HG02870 (cell line): ENCODE data around the gene PCSK4.
"Not testable (repeated sequence)": the region's sequence is repeated elsewhere in the genome, so short reads cannot be mapped to it uniquely, and the experiment has no call there.

ENCODE experiments used
- ATAC-seq: cut with Tn5 transposase; IDR thresholded peaks from one replicate; pipeline ENCODE4 v1.9.1; 2021; ENCODE audit warnings: mild to moderate bottlenecking, moderate library complexity; ENCODE audit not compliant: unreplicated experiment

Gene PCSK4

DNA sequence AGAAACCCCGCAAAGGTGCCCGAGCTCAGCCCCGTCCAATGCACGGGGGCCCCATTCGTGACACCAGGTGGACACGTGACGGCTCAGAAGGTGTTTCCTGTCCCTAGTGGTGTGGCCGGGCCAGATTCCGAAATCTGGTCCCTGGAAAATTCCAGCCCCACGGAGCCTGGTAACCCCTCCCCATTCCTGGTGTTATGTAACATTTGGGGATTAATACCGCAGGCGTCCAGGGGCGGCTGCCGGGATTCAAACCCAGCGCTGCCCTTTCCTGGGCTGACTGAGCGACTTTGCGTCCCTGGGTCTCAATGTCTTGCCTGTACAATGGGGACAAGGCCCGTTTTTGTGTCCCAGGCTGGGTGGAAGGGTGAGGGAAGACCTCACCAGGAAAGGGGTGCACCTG, 32.7 kb upstream of the PCSK4 start:
- no peak for ATAC-seq

DNA sequence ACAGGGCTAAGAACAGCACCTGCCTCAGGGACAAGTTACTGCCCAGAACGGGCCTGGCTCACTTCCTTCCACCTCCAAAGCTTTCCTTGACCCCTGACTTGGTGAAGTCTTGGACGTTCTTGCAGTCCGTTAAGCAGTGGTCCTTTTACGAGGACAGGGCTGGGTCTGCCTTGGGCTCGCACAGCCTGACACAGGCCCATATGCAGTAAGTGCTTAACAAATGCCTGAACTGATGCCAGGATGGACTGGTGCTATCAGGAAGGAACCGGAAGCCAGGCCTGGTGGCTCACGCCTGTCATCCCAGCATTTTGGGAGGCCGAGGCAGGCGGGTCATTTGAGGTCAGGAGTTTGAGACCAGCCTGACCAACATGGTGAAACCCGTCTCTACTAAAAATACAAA, 31.9 kb upstream of the PCSK4 start:
- ATAC-seq = no peak

DNA sequence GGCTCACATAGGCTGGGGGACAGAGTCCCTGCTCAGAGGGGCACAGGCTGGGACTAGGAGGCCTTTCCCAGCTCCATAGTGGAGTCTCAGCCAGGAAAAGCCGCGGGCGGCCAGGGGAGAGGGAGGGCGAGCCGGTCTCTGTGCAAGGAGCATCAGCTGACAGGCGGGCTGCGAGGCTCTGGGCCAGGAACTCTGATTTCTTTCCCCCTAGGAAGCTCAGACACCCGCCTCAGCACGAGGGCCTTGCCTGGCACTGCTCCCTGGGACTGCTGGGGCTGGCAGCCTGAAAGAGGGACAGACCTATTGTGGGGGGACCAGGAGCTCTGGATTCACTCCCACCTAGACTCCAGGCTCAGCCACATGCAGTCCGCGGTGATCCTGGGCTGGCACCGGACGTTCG, 31.5 kb upstream of the PCSK4 start:
- no peak for ATAC-seq

DNA sequence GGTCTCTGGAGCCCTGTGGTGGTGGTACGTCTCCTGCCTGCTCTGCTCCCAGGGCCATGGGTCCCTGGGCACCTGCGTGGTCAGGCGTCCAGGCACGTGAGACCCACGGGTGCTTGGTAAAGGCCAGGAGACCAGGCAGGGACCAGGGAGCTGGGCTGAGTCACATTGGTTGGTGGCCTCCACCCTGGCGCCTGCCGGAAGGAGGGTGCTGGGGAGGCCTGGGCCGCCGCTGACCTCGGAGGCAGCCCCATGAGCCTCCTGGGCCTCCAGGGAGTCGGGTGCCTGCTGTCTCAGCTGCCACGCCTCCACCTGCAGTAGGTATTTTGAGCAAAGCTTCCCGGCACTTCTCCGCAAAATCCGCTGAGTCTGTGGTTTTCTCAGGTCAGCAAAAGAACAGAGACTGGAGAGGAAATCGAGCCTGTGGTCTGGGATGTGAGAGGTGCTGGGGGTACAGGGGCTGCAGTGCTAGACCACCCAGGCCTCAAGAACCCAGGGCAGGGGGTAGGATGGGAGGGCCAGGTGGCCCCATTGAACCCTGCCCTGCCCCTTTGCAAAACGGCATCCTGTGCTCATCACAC, 30.1 kb upstream of the PCSK4 start:
- no peak for ATAC-seq

DNA sequence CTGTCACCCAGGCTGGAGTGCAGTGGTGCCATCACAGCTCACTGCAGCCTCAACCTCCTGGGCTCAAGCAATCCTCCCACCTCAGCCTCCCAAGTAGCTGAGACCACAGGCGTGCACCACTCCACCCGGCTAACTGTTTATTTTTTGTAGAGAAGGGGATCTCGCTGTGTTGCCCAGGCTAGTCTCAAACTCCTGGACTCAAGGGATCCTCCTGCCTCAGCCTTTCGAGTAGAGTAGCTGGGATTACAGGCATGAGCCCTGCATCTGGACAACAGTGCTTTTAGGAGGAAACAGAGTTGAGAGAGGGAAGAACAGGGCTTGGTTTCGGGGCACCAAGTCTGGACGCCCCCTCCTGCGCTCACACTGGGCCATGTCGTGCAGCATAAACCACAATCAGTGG, 29.7 kb upstream of the PCSK4 start:
- not testable (repeated sequence) for ATAC-seq

DNA sequence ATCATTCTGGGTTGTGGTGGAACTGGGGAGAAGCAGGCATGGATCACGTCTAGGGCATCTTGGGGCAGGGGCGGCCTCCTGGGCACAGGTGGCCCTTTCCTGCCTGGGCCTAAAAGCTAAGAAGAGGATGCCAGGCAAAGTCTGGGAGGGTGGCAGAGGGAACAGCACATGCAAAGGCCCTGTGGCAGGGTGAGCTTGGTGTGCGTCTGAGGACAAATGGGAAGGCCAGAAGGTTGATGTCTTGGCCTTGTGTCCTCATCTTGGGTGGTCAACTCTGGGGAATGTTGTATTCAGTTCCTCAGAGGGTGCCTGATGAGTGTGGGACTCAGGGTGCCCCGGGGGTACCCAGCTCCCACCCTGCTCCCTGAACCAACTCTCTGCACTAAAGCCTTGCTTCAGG, 28.3 kb upstream of the PCSK4 start:
- no peak for ATAC-seq

DNA sequence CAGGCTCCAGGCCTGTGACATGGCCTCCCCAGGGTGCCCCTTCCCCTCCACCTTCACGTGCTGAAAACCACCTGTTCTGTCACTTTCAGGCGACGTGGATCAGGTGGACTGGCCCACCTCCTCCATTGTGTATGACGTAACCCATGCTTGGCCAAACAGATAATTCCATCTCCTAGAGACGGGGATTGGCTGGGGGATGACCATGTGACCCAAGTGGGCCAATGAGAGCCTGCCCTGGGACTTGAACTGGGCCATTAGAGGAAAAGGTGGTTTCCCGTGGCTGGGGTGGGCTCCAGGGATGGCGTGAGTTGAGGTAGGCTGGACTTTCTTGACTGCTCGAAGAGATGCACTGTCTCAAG, 26.2 kb upstream of the PCSK4 start:
- no peak for ATAC-seq

DNA sequence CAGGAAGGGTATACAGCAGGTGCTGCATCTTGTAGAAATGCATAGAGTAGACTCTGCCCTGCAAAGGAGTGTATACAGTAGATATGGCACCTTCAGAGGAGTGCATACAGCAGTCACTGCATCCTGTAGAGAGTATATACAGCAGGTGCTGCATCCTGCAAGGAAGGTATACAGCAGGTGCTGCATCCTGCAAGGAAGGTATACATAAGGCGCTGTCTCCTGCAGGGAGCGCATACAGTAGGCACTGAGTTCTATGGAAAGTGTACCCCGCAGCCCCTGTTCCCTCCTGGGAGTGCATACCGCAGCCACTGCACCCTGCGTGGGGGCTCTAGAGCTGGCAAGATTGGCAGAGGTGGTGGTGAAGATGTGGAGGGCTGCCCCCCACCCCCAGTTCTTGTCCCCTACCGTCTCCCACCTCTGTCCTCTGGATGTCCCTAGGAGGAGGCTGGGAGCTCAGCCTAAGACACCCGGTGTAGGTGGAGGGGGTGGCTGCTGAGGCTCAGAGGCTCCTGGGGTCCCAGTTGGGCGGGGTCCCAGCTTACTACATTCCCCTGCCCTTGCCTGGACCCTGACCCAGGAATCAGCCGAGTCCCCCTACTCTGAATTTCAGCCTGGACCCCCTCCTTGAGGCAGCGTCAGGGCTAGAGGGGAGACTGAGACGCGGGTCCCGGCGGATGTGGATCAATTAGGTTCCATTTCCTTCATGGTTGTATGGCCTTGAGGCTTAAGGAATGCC, 25.0 kb upstream of the PCSK4 start:
- ATAC-seq = no peak

DNA sequence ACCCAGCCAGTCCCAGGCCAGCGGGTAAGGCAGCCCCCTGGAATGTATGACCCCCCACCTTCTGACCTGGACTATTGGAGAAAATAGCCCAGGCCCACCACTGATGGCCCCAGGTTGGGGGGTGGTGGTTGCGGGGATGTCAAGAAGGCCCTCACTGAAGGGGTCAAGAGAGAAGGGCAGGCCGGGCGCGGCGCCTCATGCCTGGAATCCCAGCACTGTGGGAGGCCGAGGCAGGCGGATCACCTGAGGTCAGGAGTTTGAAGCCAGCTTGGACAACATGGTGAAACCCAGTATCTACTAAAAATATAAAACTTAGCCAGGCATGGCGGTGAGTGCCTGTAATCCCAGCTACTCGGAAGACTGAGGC, 24.1 kb upstream of the PCSK4 start:
- ATAC-seq = no peak

DNA sequence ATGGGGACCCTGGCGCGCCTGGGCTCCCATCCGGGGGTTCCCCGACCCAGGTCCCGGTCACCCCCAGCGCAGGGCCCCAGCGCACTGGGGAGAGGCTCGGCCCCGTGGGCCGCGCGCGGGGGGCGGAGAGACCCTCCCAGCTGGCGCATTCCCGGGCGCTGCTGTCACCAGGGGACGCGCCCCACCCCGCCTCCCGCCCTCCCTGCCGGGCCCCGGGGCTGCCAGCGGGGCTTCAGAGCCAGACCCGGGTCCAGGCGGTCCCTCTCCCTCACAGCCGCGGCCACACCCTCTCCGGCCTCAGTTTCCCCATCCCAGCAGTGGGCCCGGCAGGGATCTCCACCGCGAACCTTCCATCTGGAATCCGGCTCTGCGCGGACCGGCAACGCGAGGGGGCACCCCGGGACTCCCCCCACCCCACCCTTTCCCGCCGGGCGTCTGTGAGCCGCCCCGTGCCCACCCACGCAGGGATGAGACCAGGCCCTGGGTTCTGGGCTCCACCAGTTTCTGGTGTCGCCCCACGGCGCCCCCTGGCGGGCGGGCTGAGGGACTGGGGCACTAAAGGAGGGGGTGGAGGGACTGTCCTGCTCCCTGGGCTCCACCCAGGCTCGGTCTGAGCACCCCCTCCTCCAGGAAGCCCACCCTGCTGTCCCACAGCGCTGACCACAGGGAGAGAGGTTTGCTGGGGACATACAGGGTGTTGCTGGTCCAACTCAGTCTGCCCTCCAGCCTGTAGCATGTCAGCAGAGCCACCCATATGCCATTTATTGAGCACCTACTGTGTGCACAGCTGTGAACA, 23.5 kb upstream of the PCSK4 start:
- ATAC-seq = no peak

DNA sequence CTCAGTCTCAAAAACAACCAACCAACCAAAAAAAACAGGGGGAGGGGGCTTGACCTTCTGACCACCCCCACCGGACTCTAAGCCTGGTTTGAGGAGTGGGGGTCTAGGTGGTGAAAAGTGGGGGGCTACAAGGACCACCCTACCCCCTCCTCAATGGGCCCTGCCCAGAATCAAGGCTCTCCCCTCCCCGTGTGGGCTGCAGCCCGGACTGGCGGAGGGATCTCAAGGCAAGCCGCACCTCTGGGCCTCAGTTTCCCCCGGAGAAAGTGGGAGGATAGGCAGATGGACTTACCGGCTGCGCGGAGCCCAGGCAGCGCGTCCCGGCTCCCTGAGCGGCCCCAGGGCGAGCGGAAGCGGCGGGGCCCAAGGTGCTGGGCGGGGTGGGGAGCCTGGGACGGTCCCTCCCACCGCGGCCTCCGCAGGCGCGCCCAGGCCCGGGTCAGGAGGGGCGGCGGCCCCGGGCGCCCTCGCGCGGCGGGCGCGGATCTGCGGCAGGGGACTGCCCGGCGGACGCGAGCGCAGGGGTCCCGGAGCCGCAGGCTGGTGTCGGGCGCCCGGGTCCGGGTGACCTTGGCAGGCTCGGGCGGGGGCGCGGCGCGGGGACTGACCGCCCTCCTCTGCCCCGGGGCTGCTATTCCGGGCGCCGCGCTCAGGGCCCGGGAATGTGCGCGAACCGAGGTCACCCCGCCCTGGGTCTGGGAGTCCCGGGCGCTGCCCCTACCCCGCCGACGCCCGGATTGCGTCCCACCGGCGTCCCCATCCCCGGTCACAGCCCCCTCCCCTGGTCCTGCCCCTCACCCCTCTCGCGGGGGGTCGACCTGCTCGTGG, 22.7 kb upstream of the PCSK4 start, which contains the start of gene ADAMTSL5:
Gene ADAMTSL5 (minus strand): TSS at position 349 of the 828 bp plus-strand sequence. CDS start 2,076 bp downstream, outside the sequence.
- no peak for ATAC-seq

DNA sequence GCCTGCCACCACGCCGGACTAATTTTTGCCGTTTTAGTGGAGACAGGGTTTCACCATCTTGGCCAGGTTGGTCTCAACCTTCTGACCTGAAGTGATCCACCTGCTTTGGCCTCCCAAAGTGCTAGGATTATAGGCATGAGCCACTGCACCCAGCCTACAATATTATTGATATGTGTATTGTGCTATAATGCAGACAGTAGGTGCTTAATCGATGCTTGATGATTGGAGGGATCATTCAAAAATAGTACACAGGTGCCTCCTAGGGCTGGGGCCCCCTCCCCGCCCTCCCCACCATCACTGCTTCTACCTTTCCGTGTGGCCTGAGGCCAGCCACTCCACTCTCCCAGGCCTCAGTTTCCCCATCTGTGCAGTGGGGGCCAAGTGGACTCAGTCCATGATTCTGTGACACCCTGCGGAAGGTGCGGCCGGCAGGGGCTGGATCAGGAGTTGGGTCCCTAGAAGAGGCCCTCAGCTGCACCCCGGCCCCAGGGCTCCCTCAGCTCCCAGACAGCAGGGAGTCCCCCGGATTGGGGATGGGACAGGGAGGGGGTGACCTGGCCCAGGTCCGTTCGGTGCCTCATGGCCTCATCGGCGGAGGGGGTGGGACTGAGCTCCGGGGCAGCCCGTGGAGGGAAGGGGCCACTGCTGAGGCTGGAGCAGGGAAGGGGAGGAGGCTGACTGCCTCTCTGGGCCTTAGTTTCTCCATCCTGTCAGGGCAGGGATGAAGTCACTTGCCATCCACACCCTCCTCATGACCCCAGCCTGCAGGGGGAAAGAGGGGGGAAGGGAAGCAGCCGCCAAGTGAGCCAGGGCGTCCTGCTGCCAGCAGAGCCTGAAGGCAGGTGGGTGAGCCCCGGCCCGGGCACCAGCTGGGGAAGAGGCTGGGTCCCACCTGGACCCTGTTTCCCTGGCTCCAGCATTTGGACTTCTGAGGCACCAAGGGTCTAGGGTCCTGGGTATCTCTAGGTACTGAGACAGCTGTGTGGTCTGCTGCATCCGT, 21.5 kb upstream of the PCSK4 start:
- ATAC-seq = no peak

DNA sequence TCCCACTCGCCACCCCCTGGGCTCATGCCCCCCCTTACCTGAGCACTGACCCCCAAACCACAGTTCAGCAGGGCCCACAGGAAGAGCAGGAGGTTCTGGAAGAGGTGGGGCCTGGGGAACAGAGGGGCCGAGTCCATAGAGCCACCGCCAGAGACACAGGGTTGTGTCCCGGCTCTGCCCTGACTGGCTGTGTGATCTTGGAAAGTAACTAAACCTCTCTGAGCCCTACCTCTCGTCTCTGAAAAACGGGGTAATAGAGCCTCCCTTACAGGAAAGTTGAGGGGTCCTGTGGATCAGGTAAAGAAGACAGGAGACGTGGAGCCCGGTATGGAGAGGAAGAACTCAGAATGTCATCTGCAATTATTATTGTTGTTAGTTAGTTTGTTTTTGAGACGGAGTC, 20.7 kb upstream of the PCSK4 start:
- ATAC-seq = no peak

DNA sequence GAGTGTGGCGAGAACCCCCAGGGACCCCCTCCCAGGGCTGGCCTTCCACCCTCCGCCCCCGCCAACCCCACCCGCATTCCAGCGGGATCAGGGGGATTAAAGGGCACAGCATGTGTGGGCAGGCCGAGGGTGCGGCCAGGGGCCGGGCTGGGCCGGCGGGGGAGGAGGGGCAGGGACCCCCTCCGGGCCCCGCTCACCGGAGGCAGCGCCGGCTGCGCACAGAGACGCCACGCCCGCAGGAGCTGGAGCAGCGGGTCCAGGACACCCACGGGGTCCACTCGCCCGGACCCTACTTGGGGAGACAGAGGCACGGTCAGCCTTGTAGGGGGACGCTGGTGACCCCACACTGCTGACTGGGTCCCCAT, 20.3 kb upstream of the PCSK4 start:
- ATAC-seq = no peak

DNA sequence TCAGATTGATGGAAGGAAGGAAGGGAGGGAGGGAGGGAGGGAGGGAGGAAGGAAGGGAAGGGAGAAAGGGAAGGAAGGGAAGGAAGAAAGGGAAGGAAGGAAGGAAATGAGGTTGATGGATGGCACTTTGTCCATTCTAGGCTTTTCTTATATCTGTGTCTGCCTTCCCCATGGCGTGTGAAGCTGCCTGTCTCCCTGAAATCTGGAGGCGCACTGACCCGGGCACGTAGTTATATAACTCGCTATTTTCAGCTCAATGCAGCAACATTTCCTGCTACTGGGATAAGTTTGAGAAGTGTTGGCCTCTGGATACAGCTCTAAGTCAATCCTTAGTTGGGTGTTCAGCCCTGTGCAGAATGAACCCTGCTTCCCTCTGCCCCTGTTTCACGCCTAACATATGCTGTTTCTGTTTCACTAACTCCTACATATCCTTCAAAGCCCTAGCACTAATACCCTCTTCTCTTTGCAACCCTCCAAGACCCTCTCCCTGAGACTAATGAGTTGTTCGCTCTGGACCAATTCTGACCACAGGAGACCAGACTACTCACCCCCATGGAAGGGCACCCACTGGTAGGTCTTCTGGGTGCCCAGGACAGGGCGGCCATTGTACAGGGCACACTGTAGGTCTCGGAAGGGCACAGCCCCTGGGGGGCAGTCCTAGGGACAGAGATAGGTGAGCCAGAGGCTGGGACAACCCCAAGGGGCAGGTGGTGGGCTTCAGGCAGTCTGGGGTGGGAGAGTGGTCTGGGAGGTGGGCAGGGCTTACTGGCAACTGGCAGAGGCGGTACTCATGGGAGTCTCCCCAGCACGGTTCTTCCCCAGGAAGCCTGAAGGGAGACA, 19.7 kb upstream of the PCSK4 start:
- ATAC-seq = no peak

DNA sequence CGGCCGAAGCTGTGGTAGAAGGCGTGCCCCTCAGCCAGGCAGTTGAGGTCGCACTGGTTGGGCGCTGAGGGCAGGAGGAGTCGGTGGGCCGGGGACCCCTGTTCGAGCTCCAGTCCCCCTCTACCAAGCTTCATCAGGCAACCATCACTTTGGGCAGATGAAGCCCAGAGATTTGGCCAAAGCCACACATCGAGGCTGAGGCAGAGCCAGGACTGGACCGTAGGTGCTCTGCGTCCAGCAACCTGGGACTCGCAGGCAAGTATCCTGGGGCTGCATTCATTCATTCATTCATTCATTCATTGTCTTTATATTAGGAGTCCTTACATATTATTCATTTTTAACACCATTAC, 18.3 kb upstream of the PCSK4 start:
- ATAC-seq = no peak

DNA sequence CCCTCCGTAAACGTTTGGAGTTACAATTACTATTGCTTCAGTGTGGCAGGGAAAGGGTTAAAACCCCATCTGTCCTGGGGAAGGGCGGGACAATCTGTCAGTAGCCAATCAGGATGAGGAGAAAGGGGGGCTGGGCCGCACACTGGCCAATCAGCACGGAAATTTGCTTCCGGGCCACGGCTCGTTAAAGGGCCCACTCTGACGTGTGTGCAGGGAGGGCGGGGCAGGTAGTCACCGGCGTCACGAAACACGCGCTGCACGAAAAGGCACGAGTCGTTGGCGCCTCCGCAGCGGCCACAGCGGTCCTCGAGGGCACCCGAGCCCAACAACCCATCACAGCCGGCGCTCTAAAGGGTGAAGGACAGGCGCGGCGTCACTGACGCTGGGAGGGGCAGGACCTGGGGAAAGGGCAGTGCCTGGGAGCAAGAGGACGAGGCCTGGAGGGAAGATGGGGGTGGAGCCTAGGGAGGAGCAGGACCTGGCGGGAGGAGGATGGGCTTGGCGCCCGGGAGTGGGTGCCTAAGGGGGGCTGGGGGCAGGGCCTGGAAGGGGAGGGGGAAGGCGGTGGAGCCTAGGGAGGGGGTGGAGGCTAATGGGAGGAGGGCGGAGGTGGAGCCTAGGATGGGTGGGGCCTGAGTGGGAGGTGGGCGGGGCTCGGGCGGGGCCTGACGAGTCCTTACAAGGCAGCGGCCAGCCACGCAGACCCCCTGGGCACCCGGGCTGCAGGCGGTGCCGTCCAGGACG, 17.8 kb upstream of the PCSK4 start:
- no peak for ATAC-seq

DNA sequence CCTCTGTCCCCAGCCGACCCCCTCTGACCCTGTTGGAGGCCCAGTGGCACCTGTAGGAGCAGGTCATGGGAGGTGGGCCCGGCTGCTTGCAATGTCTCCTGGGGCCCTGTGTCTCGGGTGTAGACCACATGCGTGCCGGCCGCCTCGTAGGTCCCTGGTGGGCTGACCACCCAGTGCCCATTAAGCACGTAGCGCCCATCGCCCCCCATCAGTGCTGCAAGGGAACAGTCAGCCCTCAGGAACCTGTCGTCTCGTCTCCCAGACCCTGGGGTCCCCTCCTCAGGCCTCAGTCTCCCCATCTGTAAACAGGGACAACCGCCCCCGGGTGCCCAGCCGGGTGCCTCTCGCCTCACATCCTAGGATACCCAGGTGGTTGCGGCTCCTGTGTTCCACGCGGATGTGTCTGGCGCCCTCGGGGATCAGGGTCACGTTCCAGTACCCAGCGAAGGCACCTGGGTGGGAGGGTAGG, 17.1 kb upstream of the PCSK4 start:
- no peak for ATAC-seq
